GM19025 (cell line): ENCODE results near the gene SYCE1L.

Source experiments
- ATAC-seq: cut with Tn5 transposase; IDR thresholded peaks from one replicate; pipeline ENCODE4 v1.9.1; 2021; ENCODE audit warnings: mild to moderate bottlenecking, low read depth, moderate library complexity; ENCODE audit not compliant: unreplicated experiment

The SYCE1L gene

GRCh38 chr16:77195411-77195810 lies 3.8 kb upstream of the SYCE1L start:
- ATAC-seq, result no peak

- ATAC-seq, result no peak
These were observed 1.5 kb upstream of the SYCE1L start for GRCh38 chr16:77197747-77198146.

- no peak for ATAC-seq
These were observed 7.3 kb downstream of the SYCE1L start for GRCh38 chr16:77206533-77206932.

DNA sequence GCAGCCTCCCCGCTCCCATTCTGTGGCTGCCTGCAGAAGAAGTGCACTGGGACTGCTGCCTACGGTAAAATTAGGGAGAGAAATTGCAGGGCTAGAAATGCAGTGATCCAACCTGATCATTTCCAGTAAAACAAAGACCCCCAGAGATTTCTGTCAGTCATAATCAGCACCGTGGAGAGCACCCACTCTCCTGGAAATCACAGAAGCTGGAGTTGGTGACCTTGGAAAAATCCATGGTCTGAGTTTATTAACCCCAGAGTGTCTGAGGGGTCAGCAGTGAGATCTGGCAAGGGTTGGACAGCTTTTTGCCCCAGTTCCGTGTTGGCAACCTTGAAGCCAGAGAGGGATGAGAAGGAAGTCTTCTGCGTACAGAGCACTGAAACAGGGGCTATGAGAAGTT lies 7.8 kb downstream of the SYCE1L start:
- ATAC-seq, result no peak

- no peak for ATAC-seq
These were observed 9.2 kb downstream of the SYCE1L start for GRCh38 chr16:77208382-77208781.

DNA sequence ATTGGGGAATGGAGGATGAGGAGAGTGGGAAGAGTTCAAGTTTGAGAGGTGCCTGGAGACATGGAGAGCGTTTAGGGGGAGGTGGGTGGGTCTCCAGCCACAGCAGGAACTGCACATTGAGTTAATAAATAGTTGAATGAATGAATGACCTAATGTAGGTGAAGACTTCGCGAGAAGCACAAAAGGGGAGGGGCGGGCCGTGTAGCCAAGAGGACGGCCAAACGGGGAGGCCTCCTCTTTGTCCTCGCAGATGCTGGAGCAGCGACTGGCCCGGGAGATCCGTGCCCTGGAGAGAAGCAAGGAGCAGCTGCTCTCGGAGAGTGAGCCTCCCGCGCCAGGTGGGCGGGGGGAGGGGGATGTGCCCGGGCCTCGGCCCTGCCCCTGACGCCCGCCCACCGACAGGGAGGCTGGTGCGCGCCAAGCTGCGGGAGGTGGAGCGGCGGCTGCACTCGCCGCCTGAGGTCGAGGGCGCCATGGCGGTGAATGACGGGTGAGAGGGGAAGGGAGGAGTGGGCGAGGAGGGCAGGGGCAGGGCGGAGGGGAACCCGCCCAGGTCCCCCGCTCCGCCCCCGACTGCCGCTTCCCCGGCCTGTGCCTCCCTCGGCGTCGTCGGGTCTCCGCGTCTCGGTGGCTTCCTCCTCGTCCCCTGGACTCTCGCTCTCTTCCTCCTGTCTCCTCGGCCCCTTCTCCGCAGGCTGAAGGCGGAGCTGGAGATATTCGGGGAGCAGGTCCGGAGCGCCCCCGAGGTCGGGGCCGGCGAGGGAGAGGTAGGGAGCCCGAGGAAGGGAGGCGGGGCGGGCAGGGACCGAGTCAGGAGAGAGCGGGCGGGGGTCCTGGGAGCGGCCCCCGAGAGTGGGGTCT lies 12.9 kb downstream of the SYCE1L start:
- peak; percentile 54 for ATAC-seq

GRCh38 chr16:77212741-77213541 lies 13.7 kb downstream of the SYCE1L start:
- ATAC-seq, result peak; percentile 75

- no peak for ATAC-seq
These were observed 14.4 kb downstream of the SYCE1L start for GRCh38 chr16:77213542-77214106.

GRCh38 chr16:77214411-77215138 lies 15.4 kb downstream of the SYCE1L start:
- no peak for ATAC-seq

DNA sequence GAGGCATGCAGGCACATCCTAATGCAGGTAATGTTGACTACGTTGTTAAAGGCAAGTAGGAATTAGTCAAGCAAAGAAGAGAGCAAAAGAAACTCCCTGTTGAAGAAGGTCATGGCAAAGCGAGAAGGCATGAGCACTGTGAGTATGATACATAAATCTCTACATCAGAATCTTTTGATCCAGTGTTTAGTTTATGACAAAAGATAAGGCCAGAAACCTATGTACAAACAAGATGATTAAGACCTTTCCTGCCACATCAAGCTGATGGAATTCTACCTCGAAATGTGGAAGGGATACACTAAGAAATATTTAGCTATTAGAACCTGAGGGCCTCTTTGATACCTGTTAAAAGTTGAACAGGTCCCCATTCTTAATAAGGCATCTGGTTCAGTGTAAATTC lies 20.2 kb downstream of the SYCE1L start:
- ATAC-seq, result no peak

DNA sequence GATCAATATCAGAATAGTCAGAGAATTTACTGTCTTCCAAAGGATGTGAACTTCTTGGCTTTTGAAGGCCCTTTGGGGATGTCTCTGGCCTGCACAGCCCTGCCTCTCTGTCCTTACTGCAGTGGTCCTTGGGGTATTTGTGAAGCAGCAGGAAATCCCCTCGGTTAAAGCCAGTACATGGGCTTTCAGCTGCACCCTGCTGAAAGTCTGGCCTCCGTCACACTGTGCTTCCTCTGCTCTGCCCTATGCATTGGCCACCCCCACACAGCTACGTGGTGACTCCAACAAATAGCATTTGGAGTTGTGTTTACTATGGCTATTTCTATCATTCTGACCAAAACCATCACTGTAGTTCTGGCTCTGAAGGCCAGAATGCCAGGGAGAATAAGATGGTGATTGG lies 21.2 kb downstream of the SYCE1L start:
- peak; percentile 97 for ATAC-seq

- ATAC-seq, result no peak
These were observed 22.3 kb downstream of the SYCE1L start for GRCh38 chr16:77221482-77221881.

DNA sequence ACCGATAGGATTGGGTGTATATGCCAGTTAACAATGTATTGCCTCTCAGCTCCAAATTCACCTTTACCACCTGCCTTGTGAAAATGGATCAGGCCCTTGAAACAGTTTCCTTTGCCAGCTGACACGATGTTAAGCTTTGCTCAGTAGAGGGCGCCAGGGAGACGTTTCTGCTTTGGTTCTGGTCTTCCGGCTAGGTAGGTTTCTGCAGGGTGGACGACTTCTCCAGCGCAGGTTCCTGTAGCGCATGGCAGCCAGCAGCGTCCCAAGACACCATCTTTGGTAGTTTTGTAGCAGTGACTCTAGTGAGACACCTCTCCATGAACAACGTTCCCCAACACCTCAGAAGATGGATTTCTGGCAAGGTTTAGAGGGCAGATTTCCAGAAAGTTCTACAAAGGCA lies 24.0 kb downstream of the SYCE1L start:
- no peak for ATAC-seq

- no peak for ATAC-seq
These were observed 26.0 kb downstream of the SYCE1L start for GRCh38 chr16:77225182-77225581.

- peak; percentile 91 for ATAC-seq
These were observed 28.5 kb downstream of the SYCE1L start for GRCh38 chr16:77227745-77228144.

DNA sequence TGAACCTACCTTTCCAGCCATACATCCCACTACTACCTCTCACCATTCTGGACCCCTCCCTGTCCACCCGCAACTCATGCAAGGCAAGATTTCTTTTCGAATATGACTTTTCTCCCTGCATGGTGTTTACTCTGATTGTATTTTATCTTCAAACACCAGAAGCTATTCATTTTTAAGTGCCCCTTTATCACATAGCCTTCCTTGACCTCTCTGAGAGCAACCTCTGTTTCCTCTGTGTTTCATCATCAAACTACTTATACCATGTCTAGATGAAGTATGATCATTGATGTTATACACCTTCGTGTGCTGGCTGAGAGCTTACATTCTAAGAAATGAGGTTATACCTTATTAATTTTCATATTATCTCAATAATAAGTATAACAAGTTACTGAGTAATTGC lies 31.8 kb downstream of the SYCE1L start:
- no peak for ATAC-seq

DNA sequence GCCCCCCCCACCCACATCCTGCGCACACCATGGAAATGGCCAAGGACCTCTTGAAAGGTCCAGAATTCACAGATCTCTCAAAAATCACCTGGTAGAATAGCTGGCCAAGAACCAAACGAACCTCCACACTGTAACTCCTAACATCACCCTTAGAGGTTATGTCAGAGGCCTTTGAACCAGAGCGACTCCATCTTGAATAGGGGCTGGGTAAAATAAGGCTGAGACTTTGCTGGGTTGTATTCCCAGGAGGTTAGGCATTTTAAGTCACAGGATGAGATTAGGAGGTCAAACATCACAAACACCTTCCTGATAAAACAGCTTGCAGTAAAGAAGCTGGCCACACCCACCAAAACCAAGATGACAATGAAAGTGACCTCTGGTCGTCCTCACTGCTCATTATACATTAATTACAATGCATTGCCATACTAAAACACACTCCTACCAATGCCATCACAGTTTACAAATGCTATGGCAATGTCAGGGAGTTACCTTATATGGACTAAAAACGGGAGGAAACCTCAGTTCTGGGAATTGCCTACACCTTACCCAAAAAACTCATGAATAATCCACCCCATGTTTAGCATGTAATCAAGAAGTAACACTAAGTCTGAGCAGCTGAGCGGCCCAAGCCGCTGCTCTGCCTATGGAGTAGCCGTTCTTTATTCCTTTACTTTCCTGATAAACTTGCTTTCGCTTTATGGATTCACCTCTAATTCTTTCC lies 34.8 kb downstream of the SYCE1L start:
- ATAC-seq, result no peak

DNA sequence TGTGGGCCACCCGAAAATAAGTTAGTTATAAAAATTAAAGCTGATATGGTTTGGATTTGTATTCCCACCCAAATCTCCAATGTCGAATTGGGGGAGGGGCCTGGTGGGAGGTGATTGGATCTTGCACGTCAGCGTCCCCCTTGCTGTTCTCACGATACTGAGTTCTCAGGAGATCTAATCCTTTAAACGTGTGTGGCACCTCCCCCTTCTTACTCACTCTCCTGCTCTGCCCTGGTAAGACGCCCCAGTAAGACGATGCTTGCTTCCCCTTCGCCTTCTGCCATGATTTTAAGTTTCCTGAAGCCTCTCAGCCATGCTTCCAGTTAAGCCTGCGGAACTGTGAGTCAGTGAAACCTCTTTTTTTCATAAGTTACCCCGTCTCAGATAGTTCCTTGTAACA lies 35.4 kb downstream of the SYCE1L start:
- no peak for ATAC-seq

DNA sequence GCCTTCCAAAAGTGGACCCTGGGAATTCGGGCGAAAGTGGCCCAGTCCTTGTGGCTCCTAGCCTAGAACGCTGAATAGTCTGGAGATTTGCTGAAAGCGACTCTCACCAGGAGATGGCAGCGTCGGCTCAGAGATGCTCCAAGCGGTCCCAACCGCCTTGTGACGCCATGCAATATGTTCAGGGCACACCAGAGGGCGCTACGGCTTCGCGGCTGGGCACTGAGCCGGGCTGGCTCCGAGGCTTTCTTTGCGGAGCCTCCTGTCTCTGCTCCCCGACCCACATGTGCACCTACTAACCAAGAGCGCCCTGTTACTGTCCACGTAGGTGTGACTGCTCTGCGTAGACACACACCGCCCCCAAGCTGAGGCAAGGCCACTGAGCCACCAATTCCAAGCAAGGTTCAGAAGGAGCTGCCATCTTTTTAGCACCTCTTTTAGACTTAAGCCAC lies 36.9 kb downstream of the SYCE1L start:
- ATAC-seq, result peak; percentile 94

GRCh38 chr16:77238593-77238992 lies 39.4 kb downstream of the SYCE1L start:
- ATAC-seq, result no peak
